Stomach (tissue), 4 donors: Measurements from ENCODE around the gene HERC6.

Experiments
- CTCF ChIP-seq, 7 experiments: fragments of 450-650 bp in 4 of 7; fragments of 200-600 bp in 3 of 7; sonication (generic) in 3 of 7; IDR thresholded peaks; one replicate each; pipeline ENCODE4 v1.5.1; 2016 to 2019; ENCODE audit warnings: antibody characterized with exemption in 7 of 7, control low read depth in 2 of 7, mild to moderate bottlenecking in 1 of 7
- POLR2A ChIP-seq, 4 donors: fragments of 450-650 bp; IDR thresholded peaks; one replicate each; pipeline ENCODE4 v1.6.1; 2016; ENCODE audit warnings: antibody characterized with exemption in 4 of 4, control low read depth in 2 of 4, mild to moderate bottlenecking in 1 of 4, moderate library complexity in 1 of 4

- TF ChIP-seq CTCF (IDR thresholded peaks at IDR 0.05) (no peak), POLR2A (IDR thresholded peaks at IDR 0.05) (no peak)
Observed at GRCh38 chr4:88440146-88440545, 61.5 kb downstream of the HERC6 start.
